Stimulated activated naive CD4-positive, alpha-beta T cell (primary cell): ENCODE results near the gene NFAT5.

Experiments
- DNase-seq, 6 experiments: peaks; one replicate each; lab custom pipeline; 2025; lab: John Stamatoyannopoulos, UW

Gene NFAT5

DNA sequence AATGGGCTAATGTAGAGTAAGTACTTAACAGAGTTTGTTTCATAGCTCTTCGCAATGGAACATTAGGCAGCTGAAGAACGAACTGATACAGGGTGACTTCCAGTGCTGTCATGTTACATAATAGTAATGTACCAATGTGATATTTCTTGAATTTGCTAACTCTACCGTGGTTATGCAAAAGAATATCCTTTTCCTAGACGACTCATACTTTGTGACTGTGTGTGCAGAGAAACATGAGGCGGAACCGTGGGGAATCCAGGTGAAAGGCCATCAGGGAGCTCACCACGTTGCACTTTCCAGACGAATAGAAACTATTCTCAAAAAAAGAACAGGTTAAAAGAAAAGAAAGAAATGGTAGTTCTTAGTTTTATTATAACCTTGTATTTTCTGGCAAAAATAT is 175.8 kb downstream of the NFAT5 start:
- no peak for DNase-seq

DNA sequence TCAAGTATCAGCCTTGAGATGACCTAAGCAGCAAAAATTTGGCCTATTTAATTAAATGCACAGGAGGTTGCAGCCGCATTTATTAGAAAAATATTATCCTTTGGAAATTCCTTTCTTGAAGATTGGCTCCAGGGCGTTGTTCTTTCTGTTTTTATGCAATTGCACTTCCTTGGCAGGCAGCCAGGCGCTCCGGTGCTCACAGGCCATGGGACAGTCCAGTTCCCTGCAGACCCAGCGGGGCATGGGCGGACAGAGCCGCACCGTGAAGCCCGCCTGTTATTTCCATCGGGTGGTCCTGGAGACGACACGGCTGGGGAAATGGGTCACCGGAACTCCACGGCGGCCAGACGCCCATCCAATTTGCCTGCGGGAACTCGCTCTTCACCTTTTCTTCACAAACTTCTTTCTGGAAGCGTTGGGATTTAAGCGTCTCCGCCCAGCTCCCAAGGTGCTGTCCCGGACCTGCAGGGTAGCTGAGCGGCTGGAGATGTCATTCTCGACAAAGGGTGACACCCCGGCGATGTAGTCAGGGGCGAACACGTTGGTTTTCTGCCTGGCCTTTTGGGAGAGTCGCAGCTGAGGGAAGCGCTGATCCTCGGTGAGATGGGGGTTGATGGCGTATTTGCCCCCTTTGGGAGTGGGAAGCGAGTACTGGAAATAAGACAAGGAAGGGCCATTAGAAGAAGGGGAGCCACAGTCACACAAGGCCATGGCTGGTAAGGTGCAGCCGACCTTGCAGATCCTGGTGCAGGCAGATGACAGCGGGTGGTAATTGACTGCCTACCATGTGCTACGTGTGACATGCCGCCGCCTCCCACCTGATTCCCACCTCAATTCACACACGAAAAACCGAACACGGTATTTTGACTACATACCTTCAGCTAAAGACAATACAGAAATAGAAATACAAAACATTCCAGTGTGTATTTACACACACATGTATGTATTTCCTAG is 176.5 kb downstream of the NFAT5 start:
- DNase-seq = no peak

DNA sequence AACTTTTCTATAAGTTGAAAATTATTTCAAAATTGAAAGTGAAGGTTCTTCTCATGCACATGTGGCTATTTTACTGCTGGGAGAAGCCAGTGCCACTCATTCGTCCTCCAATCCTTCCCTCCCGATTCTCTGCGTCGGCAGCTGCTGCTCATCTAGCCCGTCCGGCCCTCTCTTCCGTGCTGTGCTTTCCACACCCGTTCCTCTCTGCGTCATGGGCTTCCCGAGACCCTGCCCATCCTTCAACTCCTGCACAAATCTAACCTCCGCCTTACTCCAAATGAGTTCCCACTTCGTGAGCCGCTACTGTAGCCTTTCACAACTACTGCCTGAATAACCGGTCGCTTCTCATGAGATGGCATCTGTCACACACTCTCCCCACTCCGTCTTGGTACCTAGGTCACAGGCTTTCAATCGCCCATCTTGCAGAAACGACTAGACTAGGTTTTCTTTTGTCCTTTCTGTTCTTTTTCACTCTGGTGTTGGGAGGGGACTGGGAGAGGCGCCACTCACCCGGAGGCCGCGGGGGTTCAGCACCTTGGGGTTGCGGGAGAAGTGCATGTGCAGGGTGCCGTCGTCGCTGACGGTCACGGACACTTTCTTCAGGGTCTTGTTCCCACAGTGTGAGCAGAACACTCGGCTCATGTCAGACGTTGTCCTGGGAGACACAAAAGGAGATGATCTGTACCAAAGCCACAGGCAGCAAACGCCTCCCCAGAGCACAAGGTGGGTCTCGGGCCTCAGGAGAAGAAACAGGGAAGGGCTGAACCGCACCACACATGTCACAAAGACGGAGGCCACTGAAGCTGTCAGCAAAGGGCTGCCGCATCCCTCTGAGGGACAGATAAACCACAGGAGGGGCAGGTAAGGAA is 178.8 kb downstream of the NFAT5 start:
- DNase-seq = no peak

DNA sequence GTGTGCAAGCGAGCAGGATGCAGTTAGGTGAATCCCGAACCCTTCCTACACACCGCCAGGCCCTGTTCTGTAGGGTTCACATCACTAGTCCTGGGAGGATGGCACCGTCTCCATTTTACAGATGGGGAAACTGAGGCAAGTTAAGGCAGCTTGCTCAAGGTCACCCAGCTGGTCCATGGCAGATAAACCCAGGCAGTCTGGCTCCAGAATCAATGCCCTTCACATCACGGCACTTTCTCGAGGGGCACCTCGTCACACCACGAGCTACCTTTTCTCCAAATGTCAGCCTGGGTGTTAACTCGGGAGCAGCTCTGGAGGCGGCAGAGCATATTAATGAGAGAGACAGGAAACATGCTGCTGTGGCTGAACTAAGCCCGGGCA is 179.5 kb downstream of the NFAT5 start:
- DNase-seq = no peak

DNA sequence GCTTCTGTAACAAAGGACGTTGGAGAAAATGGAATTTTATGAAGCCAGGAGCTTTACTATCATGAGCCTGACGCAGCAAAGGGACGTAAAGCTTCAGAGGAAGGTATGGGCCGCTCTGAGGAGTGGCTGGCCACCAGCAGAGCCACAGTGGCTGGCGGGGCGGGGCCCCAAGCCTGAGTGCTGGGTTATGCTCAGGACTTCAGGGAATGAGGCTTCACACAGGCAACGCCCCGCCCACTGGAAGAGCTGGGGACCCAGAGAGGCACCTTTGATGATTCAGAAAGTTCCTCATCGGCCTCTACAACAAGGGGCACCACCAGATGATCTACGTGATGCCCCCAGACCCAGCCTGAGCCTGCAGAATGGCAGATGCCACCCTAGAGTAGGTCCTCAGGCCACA is 180.2 kb downstream of the NFAT5 start:
- no peak for DNase-seq

DNA sequence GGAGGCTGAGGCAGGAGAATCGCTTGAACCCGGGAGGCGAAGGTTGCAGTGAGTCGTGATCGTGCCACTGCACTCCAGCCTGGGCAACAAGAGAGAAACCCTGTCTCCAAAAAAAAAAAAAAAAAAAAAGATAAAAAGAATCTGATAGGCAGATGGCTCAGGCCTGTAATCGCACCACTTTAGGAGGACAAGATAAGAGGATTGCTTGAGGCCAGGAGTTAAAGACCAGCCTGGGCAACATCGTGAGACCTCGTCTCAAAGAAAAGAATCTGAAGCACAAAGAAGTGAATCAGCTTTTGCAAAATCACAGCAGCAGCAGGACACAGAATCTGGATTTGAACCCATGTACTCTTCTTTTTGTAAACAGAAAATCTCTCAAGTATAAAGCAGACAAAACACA is 181.3 kb downstream of the NFAT5 start:
- no peak for DNase-seq

DNA sequence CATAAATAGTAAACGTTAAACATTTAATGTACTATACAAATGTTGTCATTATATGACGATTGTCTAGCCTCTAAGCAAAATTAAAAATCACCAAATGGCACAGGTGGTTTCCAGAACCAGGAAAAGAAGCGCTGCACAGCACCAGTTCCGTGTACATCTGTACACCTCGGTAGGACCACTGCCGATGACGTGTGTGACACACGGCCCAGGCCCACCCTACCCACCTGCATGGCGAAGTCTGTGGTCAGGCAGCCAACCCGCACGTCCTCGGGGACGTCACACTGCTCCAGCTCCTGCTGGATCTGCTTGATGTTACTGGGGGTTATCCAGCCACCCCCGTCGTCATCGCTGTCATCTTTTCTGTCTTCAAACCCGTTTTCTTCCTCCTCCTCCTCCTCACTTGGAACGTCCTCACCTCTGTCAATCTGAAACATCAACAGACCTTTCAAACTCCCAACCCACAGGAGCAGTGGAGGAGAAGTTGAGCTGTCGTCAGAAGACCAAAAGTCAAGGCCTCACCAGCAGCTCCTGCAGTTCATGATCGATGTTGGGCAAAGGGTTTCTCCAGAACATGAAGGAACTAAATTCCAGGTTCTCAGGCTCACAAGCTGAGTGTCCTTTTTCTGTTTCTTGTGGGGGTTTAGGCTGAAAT is 183.1 kb downstream of the NFAT5 start:
- no peak for DNase-seq

DNA sequence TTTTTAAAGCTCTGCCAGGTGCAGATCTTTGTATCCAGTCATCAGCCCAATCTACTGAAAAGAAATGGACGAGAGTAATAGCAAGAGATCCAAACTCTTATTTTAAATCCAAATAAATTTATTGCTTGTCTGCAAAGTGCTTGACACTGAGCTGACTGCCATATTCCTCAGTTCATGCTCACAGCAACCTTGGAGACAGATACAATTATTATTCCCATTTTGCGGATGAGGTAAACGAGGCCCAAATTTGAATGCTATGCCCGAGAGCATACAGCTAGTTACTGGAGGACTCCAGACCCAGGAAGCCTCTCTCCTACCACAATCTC is 188.3 kb downstream of the NFAT5 start:
- no peak for DNase-seq
